Natural killer cell treated with Interleukin-12 subunit alpha and Interleukin-12 subunit beta and Interleukin-15 and Interleukin-18, amount 100 ng/mL, for 72 hours (primary cell): ENCODE results near the gene MACROD2. TPM values are rescaled to one million over a fixed set of nuclear protein-coding genes. Genes with fewer than 3 reads are reported as not detected.

ENCODE experiments used
- ATAC-seq, 2 donors: fragments of 150-1000 bp; cut with Tn5 transposase in 1 of 2; sonication (Bioruptor Pico), chemical (Tn5 transposase) in 1 of 2; 2 replicates each; pipeline ENCODE4 v1.10.0; 2021
- DNase-seq: peaks from one replicate; pipeline ENCODE4 v3.0.0; 2022; ENCODE audit warnings: low spot score
- H3K27ac Mint-ChIP-seq, 2 donors: 1 replicate in 1 of 2; 2 replicates in 1 of 2; pipeline ENCODE4 v1.8.0; 2022; ENCODE audit warnings: mixed read lengths in 2 of 2, mild to moderate bottlenecking in 1 of 2, moderate library complexity in 1 of 2
- H3K27me3 Mint-ChIP-seq, 2 donors: 1 replicate in 1 of 2; 2 replicates in 1 of 2; pipeline ENCODE4 v1.8.0; 2022; ENCODE audit warnings: mixed read lengths in 2 of 2
- H3K36me3 Mint-ChIP-seq: one replicate; pipeline ENCODE4 v1.8.0; 2022; ENCODE audit warnings: mixed read lengths
- H3K4me1 Mint-ChIP-seq, 2 donors: 1 replicate in 1 of 2; 2 replicates in 1 of 2; pipeline ENCODE4 v1.8.0; 2022; ENCODE audit warnings: low read depth in 2 of 2, mixed read lengths in 2 of 2, mild to moderate bottlenecking in 1 of 2
- H3K4me3 Mint-ChIP-seq: one replicate; pipeline ENCODE4 v1.8.0; 2022; ENCODE audit warnings: mixed read lengths
- H3K9me3 Mint-ChIP-seq: 2 replicates; pipeline ENCODE4 v1.8.0; 2022; ENCODE audit warnings: mixed read lengths
- total RNA-seq, 2 donors: library from RNA; stranded (reverse); gene quantifications; one replicate each; pipeline ENCODE4 v1.2.3, GENCODE V29; 2022

The MACROD2 gene
- total RNA-seq, 2 donors from 2014 or later = not detected

DNA sequence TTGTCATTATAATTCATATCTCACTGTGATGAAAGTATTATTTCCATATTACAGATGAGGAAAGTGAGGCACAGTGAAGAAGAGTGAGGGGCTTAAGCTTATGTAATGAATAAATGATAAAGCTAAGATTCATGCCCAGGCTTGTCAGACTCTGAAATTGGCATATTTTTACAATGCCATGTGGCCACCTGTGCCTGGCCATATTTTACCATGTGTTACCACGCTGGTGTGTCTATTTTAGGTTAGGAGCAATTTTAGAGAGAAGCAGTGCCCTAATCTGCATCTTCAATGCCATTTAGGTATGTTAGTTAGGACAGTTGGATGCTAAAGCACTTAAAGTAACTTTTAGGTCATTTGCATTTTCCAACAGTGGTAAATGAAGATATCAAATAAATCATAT lies 530.1 kb downstream of the MACROD2 start:
- Mint-ChIP-seq H3K36me3 (peaks cover 9% of the 10 kb centered on the region), H3K4me3 (no peak overlapping the region), H3K4me1 (no peaks in the 10 kb centered on the region), H3K27me3 (no peaks in the 10 kb centered on the region), H3K27ac (no peak overlapping the region), H3K9me3 (peaks cover 26% of the 10 kb centered on the region)
- DNase-seq (no peak), ATAC-seq (no peak)

DNA sequence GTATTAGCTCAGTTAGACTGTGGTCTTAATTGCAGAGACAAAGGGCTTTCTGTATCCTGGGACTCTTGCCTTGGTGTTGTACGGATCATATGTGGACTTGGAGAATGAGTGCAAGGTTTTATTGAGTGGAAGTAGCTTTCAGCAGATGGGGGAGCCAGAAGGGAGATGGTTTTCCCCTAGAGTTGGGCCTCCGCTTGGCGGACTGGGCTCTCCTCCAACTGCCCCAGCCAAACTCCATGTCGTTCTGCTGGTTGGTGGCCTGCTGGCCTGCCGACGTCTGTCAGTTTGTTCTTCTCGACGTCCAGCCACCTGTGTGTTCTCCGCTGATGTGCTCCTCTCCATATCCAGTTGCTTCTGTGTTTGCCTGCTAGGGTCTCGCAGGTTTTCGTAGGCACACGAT lies 531.6 kb downstream of the MACROD2 start:
- H3K4me1 Mint-ChIP-seq = no peaks in the 10 kb centered on the region
- H3K36me3 Mint-ChIP-seq = peaks cover 9% of the 10 kb centered on the region
- no peak overlapping the region for H3K27ac Mint-ChIP-seq
- H3K4me3 Mint-ChIP-seq = no peak overlapping the region
- H3K27me3 Mint-ChIP-seq = no peaks in the 10 kb centered on the region
- DNase-seq = no peak
- H3K9me3 Mint-ChIP-seq = peaks cover 19% of the 10 kb centered on the region
- no peak for ATAC-seq

DNA sequence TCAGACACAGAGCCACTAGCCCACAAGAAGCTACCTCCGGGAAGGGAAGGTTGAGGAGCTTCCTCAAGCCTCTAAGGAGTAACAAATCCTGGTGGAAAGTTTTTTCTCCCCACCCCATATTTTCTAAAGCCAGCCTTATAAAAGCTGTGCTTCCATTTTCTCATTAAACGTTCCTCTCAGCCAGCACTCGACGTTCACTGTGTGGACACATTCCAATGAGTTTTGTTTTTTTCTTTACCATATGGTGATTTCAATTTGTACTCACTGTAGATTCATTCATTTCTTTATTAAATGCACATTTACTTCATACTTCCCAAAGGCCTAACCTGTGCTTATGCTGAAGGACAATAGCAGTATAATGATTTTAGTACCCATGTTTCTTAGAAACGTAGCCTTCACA lies 536.5 kb downstream of the MACROD2 start:
- H3K27me3 Mint-ChIP-seq = no peaks in the 10 kb centered on the region
- no peak for DNase-seq
- ATAC-seq = no peak
- no peak overlapping the region for H3K4me3 Mint-ChIP-seq
- peaks cover 5% of the 10 kb centered on the region for H3K36me3 Mint-ChIP-seq
- H3K4me1 Mint-ChIP-seq = no peaks in the 10 kb centered on the region
- no peak overlapping the region for H3K27ac Mint-ChIP-seq
- H3K9me3 Mint-ChIP-seq = peaks cover 8% of the 10 kb centered on the region

DNA sequence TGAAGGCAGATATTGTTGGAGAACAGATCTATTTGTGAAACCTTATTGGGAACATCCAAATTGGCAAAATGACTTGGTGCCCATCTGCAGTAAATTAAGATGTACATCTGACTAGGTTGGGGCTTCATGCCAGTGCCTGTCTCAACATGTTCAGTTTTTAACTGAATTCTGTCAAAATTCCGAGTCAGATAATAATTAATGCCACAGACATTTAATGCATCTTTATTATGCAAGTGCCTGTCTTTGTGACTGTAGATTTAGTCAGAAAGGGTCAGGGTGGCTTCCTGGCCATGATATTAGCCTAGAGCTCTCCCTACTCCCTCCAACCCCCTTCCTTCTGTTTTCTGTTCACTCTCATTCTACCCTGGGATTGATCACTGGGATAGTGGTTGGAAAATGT lies 541.4 kb downstream of the MACROD2 start:
- Mint-ChIP-seq H3K27ac (no peak overlapping the region), H3K9me3 (peaks cover 18% of the 10 kb centered on the region), H3K4me3 (no peak overlapping the region), H3K36me3 (peaks cover 7% of the 10 kb centered on the region), H3K4me1 (no peaks in the 10 kb centered on the region), H3K27me3 (no peaks in the 10 kb centered on the region)
- DNase-seq = no peak
- ATAC-seq = no peak

DNA sequence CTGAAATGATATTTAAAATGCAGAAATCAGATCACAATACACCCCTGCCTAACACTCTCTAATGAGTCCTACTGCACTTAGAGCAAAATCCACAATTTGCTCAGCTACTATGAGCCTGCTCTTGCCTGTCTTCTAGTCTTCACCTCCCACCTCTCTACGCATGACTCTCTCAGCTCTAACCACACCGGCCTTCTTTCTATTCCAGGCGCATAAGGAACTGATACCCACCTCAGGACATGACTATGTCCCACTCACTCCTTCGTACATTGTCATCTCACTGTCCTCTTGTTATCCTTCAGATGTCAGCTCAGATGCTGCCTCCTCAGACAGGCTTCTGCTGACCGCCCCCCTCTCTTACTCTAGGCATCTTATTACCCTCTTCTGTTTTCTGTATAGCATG lies 543.1 kb downstream of the MACROD2 start:
- Mint-ChIP-seq H3K4me1 (no peaks in the 10 kb centered on the region), H3K27ac (no peak overlapping the region), H3K9me3 (peaks cover 18% of the 10 kb centered on the region), H3K27me3 (no peaks in the 10 kb centered on the region), H3K36me3 (peaks cover 7% of the 10 kb centered on the region), H3K4me3 (no peak overlapping the region)
- DNase-seq (no peak), ATAC-seq (no peak)

DNA sequence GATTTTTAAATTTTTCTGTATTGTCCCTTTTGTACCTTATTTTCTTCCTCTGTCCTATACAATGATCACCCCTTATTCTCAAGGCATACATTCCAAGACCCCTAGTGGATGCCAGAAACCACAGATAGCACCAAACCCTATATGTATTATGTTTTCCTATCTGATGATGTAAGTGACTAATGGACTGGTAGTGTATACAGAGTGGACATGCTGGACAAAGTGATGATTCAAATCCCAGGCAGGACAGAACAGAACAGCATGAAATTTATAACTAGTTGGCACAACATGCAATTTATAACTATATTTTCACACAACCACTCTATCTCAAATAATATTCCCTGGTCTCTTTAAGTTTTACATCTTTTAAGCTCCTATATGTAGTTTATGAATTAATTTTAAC lies 547.7 kb downstream of the MACROD2 start:
- Mint-ChIP-seq H3K27me3 (no peaks in the 10 kb centered on the region), H3K36me3 (peaks cover 7% of the 10 kb centered on the region), H3K4me3 (no peak overlapping the region), H3K4me1 (no peaks in the 10 kb centered on the region), H3K9me3 (peaks cover 20% of the 10 kb centered on the region), H3K27ac (no peak overlapping the region)
- DNase-seq = no peak
- ATAC-seq = no peak

DNA sequence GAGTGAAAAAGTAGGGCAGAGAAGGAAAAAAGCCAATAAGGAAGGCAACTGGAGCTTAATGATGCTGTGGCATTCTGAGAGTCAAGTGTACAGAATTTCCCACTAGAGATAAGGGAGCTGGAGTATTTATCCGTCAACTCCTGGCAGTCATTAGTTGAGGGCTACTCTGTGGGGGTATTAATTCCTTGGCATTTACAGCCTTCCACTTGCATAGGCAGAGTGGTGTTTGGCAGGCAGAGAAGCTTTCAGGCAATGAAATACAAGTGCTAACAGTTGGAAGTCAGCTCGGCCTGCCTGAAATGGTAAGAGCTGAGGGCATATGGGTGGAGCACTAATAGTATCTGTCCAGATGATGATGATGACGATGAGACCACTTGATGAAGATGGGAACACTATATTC lies 549.4 kb downstream of the MACROD2 start:
- no peak overlapping the region for H3K27ac Mint-ChIP-seq
- H3K27me3 Mint-ChIP-seq = no peaks in the 10 kb centered on the region
- H3K36me3 Mint-ChIP-seq = no peaks in the 10 kb centered on the region
- H3K4me1 Mint-ChIP-seq = no peaks in the 10 kb centered on the region
- DNase-seq (no peak), ATAC-seq (no peak)
- H3K9me3 Mint-ChIP-seq = peaks cover 13% of the 10 kb centered on the region
- H3K4me3 Mint-ChIP-seq = no peak overlapping the region

DNA sequence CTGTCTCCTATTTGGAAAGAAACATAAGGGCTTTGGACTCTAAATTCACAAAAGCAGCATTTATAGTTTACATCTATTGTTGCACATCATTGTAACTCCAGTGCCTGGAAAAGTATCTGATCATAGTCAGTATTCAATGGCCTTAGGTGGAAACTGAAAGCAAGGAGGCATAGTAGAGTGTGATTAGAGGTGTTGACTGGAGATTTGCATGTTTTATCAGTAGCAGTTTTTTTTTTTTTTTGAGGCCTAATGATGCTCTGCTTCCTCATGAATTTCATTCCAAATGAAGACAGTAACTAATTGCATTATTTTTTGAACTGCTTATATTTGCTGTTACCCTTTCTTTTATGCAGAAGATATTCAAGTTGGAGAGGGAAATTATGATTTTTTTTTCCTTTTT lies 555.3 kb downstream of the MACROD2 start:
- no peak for DNase-seq
- H3K27me3 Mint-ChIP-seq = no peaks in the 10 kb centered on the region
- no peaks in the 10 kb centered on the region for H3K36me3 Mint-ChIP-seq
- H3K4me1 Mint-ChIP-seq = no peaks in the 10 kb centered on the region
- peaks cover 7% of the 10 kb centered on the region for H3K9me3 Mint-ChIP-seq
- H3K4me3 Mint-ChIP-seq = no peak overlapping the region
- no peak for ATAC-seq
- H3K27ac Mint-ChIP-seq = no peak overlapping the region

DNA sequence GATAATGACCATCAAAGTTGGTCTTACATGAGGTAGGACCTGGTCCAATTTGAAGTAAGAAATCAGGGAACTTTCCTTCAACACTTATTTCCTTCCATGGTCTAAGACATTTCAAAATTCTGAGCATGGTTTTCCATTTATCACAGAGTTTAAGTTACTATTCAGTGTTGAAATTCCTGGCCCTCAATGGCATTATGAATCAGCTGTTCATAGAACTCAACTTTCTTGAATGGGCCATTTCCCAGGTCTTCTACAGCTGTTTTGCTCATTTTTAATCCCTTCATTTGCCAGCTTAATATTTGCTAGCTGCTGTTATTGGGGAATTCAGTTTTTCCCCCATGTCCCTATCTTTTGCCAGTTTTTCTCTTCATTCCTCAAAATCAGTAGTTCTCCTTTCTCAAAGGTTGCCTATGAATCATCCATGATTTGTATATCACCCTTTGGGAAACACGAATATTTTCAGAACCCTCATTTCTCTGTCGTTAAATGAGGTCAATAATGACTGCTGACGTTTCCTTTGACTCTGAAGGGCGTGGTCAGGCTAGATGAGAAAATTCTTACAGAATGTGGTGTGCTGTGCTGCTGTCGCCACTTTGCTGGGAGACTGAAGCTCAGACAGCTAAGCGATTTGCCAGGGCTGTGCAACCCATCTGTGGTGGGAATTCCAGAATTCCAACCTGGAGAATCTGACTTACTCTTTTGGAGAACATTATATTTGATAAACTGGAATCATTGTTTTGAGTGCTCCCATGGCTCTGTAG lies 558.6 kb downstream of the MACROD2 start:
- no peaks in the 10 kb centered on the region for H3K36me3 Mint-ChIP-seq
- no peak for DNase-seq
- no peak overlapping the region for H3K4me3 Mint-ChIP-seq
- no peak overlapping the region for H3K27ac Mint-ChIP-seq
- no peaks in the 10 kb centered on the region for H3K27me3 Mint-ChIP-seq
- no peaks in the 10 kb centered on the region for H3K4me1 Mint-ChIP-seq
- H3K9me3 Mint-ChIP-seq = peaks cover 11% of the 10 kb centered on the region
- ATAC-seq = no peak

DNA sequence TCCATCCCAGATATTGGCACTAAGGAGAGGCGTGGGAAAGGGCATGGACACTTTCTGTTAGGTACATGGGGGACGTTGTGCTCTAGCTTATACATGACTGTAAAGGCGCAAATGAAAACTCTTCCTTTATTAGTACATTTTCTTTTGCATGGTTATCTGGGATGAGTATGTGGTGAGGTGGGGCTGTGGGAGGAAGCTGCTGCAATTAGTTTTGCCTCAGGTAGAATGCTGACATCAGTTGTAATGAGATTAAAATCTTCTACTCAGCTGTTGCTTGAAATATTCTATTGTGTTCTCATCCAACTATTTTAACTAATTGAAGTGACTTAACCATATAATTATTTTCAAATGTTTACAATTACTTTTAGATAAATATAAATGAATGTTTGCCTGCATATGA lies 560.4 kb downstream of the MACROD2 start:
- Mint-ChIP-seq H3K9me3 (peaks cover 8% of the 10 kb centered on the region), H3K4me3 (no peak overlapping the region), H3K36me3 (no peaks in the 10 kb centered on the region), H3K27ac (no peak overlapping the region), H3K27me3 (no peaks in the 10 kb centered on the region), H3K4me1 (no peaks in the 10 kb centered on the region)
- no peak for ATAC-seq
- no peak for DNase-seq

DNA sequence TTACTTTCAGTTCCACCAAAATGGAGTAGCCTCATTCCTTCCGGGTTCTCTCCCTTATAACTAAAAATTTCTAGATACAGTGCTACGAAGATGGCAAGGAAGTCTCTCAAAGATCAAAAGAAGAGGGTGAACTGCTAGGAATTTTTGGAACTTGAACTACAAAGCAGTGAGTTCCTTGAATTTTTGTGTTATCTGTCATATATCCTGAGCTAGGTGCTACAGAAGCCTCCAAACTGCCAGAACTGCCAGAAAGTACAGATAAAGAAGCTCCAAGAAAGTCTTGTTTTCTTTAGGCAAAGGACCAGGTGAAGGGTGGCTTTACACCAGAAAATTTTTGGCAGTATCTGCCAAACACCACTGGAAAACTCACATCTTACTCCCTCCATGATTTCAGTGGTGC lies 560.9 kb downstream of the MACROD2 start:
- Mint-ChIP-seq H3K36me3 (no peaks in the 10 kb centered on the region), H3K27ac (no peak overlapping the region), H3K27me3 (no peaks in the 10 kb centered on the region), H3K4me1 (no peaks in the 10 kb centered on the region), H3K4me3 (no peak overlapping the region), H3K9me3 (peaks cover 8% of the 10 kb centered on the region)
- DNase-seq = no peak
- ATAC-seq = no peak

DNA sequence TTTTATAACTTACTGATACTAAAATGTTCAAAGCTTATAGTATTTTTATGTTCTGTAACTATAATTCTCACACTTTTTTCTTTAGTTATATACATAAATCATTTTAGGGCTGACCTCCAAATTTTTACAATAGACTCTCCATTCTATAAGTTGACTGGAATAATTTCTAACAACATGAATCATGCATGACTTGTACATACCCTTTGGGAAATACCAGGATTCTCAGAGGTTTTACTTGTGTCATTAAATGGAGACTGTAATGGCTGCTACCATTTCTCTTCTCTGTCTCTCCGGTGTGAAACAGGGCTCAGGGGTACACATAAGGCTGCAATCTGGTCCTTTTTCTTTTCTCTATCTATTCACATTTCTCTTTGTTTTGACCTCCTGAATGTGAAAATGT lies 564.3 kb downstream of the MACROD2 start:
- Mint-ChIP-seq H3K4me3 (no peak overlapping the region), H3K4me1 (no peaks in the 10 kb centered on the region), H3K27me3 (no peaks in the 10 kb centered on the region), H3K27ac (no peak overlapping the region), H3K36me3 (peaks cover 4% of the 10 kb centered on the region), H3K9me3 (peaks cover 15% of the 10 kb centered on the region)
- ATAC-seq (no peak), DNase-seq (no peak)

DNA sequence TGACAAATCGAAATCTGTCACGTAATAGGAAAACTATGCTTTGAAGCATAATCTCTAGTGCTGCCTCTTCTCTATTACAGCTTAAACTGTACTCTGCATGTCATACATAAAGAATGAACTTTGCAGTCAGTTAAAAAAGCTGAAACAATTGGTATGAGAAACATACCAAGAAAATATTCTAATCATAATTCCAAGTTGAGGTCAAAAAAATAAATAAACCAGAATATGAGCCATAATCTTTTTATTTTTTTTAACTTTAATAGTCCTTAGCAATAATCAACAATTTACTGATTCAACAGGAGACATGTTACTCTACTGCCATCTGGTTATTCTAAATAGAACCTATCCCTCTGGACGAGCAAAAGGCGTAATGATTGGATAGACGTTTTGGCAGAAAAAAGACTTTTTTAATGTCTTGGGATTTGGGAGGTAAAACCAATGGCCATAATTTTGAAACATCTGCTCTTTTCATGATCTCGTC lies 566.5 kb downstream of the MACROD2 start:
- H3K27ac Mint-ChIP-seq = no peak overlapping the region
- no peak overlapping the region for H3K4me3 Mint-ChIP-seq
- peaks cover 15% of the 10 kb centered on the region for H3K9me3 Mint-ChIP-seq
- H3K27me3 Mint-ChIP-seq = no peaks in the 10 kb centered on the region
- ATAC-seq = no peak
- no peak for DNase-seq
- H3K4me1 Mint-ChIP-seq = no peaks in the 10 kb centered on the region
- H3K36me3 Mint-ChIP-seq = peaks cover 4% of the 10 kb centered on the region

DNA sequence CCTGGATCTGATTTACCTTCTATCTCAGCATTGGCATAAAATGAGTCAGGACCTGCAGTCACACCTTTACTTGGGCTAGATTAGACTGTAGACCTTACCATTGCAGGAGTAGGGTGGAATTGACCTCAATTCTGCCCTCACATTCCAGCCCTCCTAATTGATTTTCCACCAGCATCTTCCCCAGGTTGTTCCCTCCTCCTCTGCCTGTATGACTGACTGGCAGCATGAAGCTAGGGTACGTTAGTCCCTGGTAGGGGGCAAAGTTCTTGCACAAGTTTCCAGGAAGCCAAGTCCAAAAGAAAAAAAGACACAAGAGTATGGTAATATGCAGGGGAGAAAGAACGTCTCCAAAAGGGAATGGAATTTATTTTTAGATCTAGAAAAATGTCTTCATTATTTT lies 567.7 kb downstream of the MACROD2 start:
- no peaks in the 10 kb centered on the region for H3K4me1 Mint-ChIP-seq
- no peak overlapping the region for H3K4me3 Mint-ChIP-seq
- ATAC-seq = no peak
- no peak overlapping the region for H3K27ac Mint-ChIP-seq
- DNase-seq = no peak
- H3K36me3 Mint-ChIP-seq = peaks cover 4% of the 10 kb centered on the region
- peaks cover 9% of the 10 kb centered on the region for H3K9me3 Mint-ChIP-seq
- no peaks in the 10 kb centered on the region for H3K27me3 Mint-ChIP-seq

DNA sequence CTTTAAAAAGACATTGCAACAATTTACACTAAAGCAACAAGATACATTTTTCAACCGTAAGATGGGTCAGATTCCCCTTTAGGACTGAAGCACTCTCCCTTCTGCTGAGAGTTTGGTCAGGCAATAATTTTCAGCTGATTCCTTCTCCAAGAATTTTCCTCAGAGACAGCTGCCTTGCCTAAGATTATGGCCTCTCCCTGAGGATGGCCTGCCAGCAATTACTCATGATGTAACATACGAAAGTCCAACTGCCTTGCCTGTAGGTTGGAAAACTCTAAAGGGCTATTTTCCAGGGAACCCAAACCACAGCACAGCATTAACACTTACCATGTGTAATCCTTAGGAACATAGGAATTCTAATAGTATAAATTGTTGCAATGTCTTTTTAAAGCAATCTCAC lies 571.2 kb downstream of the MACROD2 start:
- DNase-seq = no peak
- peaks cover 12% of the 10 kb centered on the region for H3K9me3 Mint-ChIP-seq
- H3K4me1 Mint-ChIP-seq = no peaks in the 10 kb centered on the region

More for the DNA sequence above, 571.2 kb downstream of the MACROD2 start:
- Mint-ChIP-seq H3K27ac (no peak overlapping the region), H3K4me3 (no peak overlapping the region), H3K36me3 (peaks cover 4% of the 10 kb centered on the region), H3K27me3 (no peaks in the 10 kb centered on the region)
- no peak for ATAC-seq
